Ramos (cell line): ENCODE results near the gene TMED8.

Source experiments
- in situ Hi-C: fragments of 300-500 bp; cut with MboI; formaldehyde crosslinking; loops from one replicate; pipeline ENCODE4 v1.14.3; 2022; ENCODE audit warnings: low sequenced_read_pairs; ENCODE audit not compliant: unreplicated experiment

TMED8 gene

GRCh38 chr14:77303417-77304156, 73.3 kb downstream of the TMED8 start:
- in situ Hi-C loops, result no loop called here

- in situ Hi-C loops, result no loop called here
Measured at GRCh38 chr14:77302926-77303325, 74.0 kb downstream of the TMED8 start.

DNA sequence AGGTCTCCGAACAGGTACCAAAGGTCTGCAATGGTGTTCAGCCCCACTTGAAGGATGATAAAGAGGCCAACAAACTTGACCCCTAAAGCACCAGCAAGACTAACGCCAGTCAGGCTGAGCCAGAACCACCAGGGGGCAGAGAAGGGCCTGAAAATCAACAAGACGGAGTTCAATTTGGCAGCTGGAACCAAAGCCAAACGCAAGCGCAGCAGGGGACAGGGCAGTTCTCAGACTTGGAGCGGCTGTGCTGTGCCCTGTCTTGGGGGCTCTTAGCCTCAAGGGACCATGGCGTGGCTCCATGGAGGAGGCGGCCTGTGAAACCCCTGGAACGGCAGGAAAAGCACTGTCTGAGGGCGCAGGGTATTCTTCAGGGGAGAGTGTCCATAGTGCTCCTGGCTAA, 75.8 kb downstream of the TMED8 start:
- in situ Hi-C loops, result no loop called here

DNA sequence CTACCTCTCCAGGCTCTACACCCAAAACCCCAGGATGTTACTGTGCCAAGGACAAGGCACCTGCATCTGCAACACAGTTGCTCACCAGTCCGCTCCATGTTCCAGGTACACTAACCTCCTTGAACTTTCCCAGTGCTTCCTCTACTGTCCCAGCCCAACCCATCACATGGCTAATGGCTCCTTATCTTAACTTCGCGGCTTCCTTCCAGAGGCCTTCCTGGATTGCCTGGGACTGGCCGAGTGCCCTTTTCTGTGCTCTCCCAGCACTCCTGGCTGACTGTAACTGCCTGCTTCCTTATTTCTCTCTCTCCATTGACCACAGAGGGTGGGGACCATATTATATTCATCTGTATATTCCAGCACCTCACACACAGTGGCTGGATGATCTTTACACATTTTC, 77.1 kb downstream of the TMED8 start:
- in situ Hi-C loops, result no loop called here

DNA sequence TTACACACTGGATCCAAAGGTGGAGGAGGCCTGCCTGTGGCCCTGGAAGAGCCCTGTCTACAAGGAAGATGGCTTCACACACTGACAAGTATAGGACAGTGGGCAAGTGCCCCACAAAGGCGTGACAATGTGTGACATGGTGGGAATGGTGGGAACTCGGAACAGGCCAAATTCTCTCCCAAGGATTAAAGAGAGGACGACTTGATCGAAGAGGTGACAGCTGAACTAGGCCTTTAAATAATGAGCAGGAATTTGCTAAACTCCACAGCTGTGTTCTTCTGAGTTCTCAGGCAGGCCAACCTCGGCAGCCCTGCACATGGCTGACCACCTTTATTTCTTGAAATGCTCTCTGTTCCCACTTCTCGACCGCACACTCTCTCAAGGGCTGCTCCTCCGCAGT, 80.0 kb downstream of the TMED8 start:
- in situ Hi-C loops, result no loop called here

DNA sequence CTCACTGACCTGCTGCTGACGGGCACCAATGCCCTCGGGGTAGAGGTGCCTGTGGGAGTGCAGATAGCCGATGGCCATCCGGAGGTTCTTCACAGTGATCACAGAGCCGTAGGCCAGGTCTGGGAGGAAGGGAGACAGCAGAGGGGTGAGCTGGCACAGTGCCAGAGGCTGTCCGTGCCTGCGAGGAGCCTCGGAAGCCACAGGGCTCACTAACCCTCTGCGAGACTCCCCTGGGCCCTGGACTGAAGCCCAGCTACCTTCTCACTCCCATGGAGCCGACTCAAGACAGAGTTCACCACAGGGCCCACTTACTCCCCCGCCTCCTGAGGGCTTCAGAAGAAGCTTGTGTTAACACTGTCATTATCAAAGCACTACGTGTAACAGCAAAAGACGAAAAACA, 80.7 kb downstream of the TMED8 start:
- in situ Hi-C loops, result no loop called here

DNA sequence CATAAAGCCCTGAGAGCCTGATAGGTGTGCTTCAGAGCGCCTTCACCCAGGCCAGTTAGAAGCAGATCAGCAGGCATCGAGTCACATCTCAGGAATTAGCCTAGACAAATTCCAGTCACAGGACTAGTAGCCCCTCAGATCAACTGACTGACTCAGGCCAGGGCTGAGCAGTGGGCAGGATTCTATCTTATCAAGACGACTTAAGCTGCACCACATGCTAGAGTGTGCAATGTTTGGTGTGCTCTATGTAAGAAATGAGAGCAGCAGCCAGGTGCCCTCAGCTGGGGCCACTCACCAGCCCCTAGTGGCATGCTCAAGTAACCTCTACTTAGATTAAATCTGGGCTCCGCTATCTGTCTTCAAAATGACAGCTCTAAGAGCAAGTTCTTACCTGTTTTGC, 86.2 kb downstream of the TMED8 start:
- in situ Hi-C loops, result no loop called here

DNA sequence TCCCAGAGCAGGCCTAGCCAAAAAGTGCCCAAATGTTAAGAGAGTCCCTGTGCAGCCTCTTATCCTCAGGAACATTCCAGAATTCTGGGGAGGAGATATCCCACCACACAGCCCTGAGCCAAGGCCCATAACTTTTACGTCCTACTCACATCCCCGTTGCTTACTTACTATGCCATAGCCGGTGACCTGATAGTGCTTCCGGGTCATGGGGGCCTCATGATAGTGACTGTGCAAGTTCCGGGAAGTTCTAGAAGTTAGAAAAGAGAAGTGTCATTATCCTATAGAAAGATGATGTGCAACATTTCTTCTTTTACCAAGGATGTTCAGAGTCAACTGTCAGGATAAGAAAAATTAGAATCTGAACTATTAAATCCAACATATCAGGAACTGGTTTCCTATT, 90.3 kb downstream of the TMED8 start:
- in situ Hi-C loops, result no loop called here
